ENCODE data around the gene AKNAD1. TPM values are rescaled to one million over a fixed set of nuclear protein-coding genes. Genes with fewer than 3 reads are reported as not detected.

The AKNAD1 gene
- total RNA-seq, result under 1 TPM in 1 of 4 donors, not detected in 3; 0.84 TPM

GRCh38 chr1:108856994-108857393 lies at the start of gene AKNAD1:
AKNAD1 (minus strand) TSS chr1:108857094; CDS start chr1:108852664, 4,430 bp downstream.
- no peak for ATAC-seq (ENCODE audit: low FRiP score)

GRCh38 chr1:108901106-108901505 lies 44.2 kb upstream of the AKNAD1 start:
- TF ChIP-seq CTCF (IDR thresholded peaks at IDR 0.05), result no peak
- ATAC-seq (ENCODE audit: low FRiP score) (no peak), DNase-seq (ENCODE audit: low spot score) (no peak)

More at GRCh38 chr1:108856994-108857393, at the start of gene AKNAD1:
- no peak for DNase-seq (ENCODE audit: low spot score)
- TF ChIP-seq CTCF (IDR thresholded peaks at IDR 0.05), result no peak

GRCh38 chr1:108897865-108898720 lies 41.2 kb upstream of the AKNAD1 start:
- DNase-seq (ENCODE audit: low spot score), result no peak
- peak in 1 of 3 donors; percentile 27 for TF ChIP-seq CTCF (IDR thresholded peaks at IDR 0.05)
- ATAC-seq (ENCODE audit: low FRiP score), result peak; percentile 77

GRCh38 chr1:108896146-108897145 lies 39.6 kb upstream of the AKNAD1 start:
- TF ChIP-seq CTCF (IDR thresholded peaks at IDR 0.05), result no peak
- no peak for DNase-seq (ENCODE audit: low spot score)
- no peak for ATAC-seq (ENCODE audit: low FRiP score)

- no peak for TF ChIP-seq CTCF (IDR thresholded peaks at IDR 0.05)
- DNase-seq (ENCODE audit: low spot score), result no peak
- ATAC-seq (ENCODE audit: low FRiP score), result no peak
These were observed 36.2 kb upstream of the AKNAD1 start for GRCh38 chr1:108893141-108893530.

GRCh38 chr1:108892356-108893140 lies 35.7 kb upstream of the AKNAD1 start:
- no peak for ATAC-seq (ENCODE audit: low FRiP score)
- no peak for TF ChIP-seq CTCF (IDR thresholded peaks at IDR 0.05)
- DNase-seq (ENCODE audit: low spot score), result no peak
